Measurements from ENCODE around the gene GSG1L.

The GSG1L gene

GRCh38 chr16:28001184-28001583 is 62.3 kb downstream of the GSG1L start:
- no peak for TF ChIP-seq CTCF (IDR thresholded peaks at IDR 0.05; ENCODE audit: low read depth, low read length)
- H3K4me3 ChIP-seq (replicated peaks in 1 of 2; ENCODE audit: low read depth in 2 of 2, low read length in 2 of 2) = no peak overlapping the region
- no peak for DNase-seq (ENCODE audit: low read depth in 2 of 2)

- no peak for TF ChIP-seq CTCF (IDR thresholded peaks at IDR 0.05; ENCODE audit: low read depth, low read length)
- H3K4me3 ChIP-seq (replicated peaks in 1 of 2; ENCODE audit: low read depth in 2 of 2, low read length in 2 of 2) = no peak overlapping the region
- DNase-seq (ENCODE audit: low read depth in 2 of 2) = no peak
Observed at GRCh38 chr16:28000314-28001169, 63.0 kb downstream of the GSG1L start.

- H3K4me3 ChIP-seq (replicated peaks in 1 of 2; ENCODE audit: low read depth in 2 of 2, low read length in 2 of 2) = no peak overlapping the region
- TF ChIP-seq CTCF (IDR thresholded peaks at IDR 0.05; ENCODE audit: low read depth, low read length) = no peak
- DNase-seq (ENCODE audit: low read depth in 2 of 2) = peak in 1 of 2 donors; percentile 26
Observed at GRCh38 chr16:27999687-28000086, 63.8 kb downstream of the GSG1L start.

GRCh38 chr16:27995378-27995777 is 68.1 kb downstream of the GSG1L start:
- DNase-seq (ENCODE audit: low read depth in 2 of 2) = no peak
- no peak overlapping the region for H3K4me3 ChIP-seq (replicated peaks in 1 of 2; ENCODE audit: low read depth in 2 of 2, low read length in 2 of 2)
- no peak for TF ChIP-seq CTCF (IDR thresholded peaks at IDR 0.05; ENCODE audit: low read depth, low read length)

- TF ChIP-seq CTCF (IDR thresholded peaks at IDR 0.05; ENCODE audit: low read depth, low read length) = no peak
- no peak overlapping the region for H3K4me3 ChIP-seq (replicated peaks in 1 of 2; ENCODE audit: low read depth in 2 of 2, low read length in 2 of 2)
- no peak for DNase-seq (ENCODE audit: low read depth in 2 of 2)
Observed at GRCh38 chr16:27994686-27995085, 68.8 kb downstream of the GSG1L start.

- no peak overlapping the region for H3K4me3 ChIP-seq (replicated peaks in 1 of 2; ENCODE audit: low read depth in 2 of 2, low read length in 2 of 2)
- no peak for TF ChIP-seq CTCF (IDR thresholded peaks at IDR 0.05; ENCODE audit: low read depth, low read length)
- DNase-seq (ENCODE audit: low read depth in 2 of 2) = no peak
Observed at GRCh38 chr16:27993587-27993986, 69.9 kb downstream of the GSG1L start.
